Pulmonary artery endothelial cell (primary cell): Measurements from ENCODE around the gene DOK7. TPM values are rescaled to one million over a fixed set of nuclear protein-coding genes. Genes with fewer than 3 reads are reported as not detected.

Experiments used
- DNase-seq: peaks from one replicate; pipeline ENCODE4 v3.0.0-alpha.2; 2011; ENCODE audit warnings: low read depth, low spot score
- total RNA-seq: library from RNA; depleted of rRNA; stranded (reverse); fragments of >200 nt; gene quantifications from 2 replicates; pipeline ENCODE4 v1.2.3, GENCODE V29; 2014

Gene DOK7
- total RNA-seq, 1 donor from 2014 or later, result 0.20 TPM

DNA sequence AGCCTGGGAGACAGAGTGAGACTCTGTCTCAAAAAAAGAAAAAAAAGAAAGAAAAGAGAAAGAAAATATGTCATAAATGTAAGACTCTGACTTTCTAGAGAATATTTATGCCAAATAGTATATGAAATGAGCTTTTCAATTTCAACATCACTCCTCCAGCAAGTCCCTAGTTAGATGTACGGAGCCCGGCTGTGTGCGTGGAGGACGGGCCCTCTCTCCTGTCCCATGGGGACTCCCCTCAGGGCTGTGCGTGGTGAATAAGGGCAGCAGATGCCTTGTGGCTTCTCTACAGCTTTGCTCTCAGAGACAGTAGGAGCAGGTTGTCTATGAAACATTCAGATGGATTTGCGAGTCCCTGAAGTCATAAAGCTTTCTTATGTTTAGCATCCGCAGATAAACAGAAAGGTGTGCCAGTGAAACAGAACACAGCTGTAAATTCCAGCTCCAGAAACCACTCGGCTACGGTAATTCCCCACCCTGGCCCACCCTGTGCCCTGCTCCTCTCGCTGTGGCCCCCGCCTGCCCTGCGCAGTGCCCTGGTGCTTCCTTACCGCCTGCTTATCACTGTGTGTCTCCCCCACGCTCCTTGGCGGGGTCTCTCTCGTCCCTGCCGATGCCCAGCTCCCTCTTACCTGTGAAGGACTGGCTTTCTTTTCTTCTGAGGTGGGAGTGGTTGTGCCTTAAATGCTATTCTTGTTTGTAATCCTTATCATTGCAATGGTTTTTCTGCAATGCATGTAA lies 35.2 kb upstream of the DOK7 start:
- DNase-seq, result no peak

DNA sequence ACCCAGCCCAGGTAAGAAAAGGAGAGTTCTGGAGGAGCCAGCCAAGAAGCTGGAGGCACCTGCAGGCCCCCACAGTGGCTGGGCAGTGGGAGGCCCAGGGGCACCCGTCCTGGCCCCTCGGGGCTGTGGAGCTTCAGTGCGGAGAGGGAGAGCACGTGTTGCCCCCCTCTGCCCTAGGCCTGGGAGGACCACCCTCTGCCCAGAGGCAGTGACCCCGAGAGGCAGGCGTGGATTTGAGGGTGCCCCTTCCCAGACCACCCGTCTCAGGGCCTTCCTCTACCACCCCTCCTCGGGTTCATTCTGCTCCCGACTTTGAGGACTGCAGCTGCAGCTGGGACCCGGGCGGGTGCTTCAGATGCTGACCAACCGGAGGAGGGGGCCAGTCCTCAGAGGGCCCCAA lies 33.5 kb upstream of the DOK7 start:
- DNase-seq, result no peak

GRCh38 chr4:3430524-3430923 lies 32.6 kb upstream of the DOK7 start:
- no peak for DNase-seq

- no peak for DNase-seq
Observed at GRCh38 chr4:3431446-3431993, 31.6 kb upstream of the DOK7 start.

DNA sequence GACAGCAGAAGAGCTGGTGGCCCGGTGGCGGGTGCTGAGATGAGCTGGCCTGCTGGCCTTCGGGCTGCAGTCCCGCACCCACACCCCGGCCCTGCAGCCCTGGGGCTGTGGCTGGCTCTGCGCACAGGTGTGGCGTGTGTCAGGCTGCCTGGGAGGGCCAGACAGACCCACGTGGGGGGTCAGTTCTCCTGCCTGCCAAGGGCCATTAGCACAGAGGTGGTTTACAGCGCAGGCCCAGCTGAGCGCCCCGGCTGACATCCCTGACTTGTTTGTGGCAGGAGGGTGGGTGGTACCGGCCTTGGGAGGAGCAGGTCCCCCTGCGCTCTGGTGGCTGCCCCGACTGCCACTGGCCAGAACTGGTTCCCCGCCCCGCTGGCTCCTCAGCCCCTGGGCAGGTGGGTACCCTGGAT lies 30.7 kb upstream of the DOK7 start:
- no peak for DNase-seq

DNA sequence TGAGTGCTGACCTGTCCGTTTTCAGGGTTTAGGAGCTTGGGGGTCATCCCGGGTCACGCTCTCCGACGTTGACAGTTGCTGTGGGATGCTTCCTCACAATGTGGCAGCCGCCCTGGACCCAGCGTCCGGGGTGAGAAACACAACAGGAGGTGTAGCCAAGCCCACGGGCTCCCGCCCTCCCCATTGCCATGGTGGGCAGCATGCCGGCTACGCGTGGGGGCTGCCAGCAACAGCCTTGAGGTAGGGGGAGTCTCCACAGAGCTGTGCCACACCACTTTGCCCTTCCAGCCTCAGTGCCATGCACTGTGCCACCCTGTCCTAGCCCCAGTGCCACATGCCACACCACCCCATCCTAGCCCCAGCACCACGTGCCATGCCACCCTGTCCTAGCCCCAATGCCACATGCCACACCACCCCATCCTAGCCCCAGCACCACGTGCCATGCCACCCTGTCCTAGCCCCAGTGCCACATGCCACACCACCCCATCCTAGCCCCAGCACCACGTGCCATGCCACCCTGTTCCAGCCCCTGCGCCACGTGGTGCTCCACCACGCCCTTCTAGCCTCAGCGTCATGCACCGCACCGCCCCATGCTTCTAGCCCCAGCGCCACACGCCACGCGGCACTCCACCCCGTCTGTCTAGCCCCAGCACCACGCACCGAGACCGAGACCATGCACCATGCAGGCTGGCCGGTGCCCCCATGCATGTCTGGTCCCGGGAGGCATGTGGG lies 29.8 kb upstream of the DOK7 start:
- DNase-seq, result no peak

DNA sequence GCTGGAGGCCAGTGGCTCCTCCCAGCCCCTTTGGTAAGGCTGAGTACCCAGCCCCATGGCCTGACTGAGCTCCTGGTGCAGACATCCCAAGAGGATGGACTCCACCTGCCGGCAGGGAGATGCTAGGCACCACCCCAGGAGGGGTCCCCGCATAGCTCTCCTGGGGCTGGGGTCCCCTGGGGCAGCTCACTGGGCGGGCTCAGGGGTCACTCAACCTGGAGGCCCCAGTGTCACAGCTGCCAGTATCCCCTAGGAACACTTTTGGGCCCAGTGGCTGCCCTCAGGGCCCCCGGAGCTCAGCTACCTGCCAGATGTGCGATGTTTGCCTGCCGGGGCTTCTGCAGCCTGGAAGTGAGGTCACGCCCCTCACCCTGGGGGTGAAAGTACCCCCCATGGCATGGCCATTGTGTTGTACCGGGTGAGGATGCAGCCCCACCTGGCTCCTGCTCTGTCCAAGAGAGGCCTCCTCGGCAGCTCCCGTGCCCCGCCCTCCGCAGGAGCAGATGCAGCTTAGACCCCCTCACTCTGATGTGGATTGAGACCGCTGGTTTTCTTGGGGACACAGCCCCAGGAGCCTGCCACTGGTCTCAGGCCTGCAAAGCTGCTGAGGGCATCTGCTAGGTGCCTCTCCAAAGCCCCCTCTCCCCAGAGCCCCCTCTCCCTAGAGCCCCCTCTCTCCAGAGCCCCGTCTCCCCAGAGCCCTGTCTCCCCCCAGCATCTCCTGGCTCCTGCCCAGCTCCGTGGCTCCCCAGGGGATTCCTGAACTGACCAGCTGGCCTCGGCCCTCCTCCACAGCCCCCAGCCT lies 28.0 kb upstream of the DOK7 start:
- no peak for DNase-seq

GRCh38 chr4:3435686-3435956 lies 27.5 kb upstream of the DOK7 start:
- DNase-seq, result no peak

DNA sequence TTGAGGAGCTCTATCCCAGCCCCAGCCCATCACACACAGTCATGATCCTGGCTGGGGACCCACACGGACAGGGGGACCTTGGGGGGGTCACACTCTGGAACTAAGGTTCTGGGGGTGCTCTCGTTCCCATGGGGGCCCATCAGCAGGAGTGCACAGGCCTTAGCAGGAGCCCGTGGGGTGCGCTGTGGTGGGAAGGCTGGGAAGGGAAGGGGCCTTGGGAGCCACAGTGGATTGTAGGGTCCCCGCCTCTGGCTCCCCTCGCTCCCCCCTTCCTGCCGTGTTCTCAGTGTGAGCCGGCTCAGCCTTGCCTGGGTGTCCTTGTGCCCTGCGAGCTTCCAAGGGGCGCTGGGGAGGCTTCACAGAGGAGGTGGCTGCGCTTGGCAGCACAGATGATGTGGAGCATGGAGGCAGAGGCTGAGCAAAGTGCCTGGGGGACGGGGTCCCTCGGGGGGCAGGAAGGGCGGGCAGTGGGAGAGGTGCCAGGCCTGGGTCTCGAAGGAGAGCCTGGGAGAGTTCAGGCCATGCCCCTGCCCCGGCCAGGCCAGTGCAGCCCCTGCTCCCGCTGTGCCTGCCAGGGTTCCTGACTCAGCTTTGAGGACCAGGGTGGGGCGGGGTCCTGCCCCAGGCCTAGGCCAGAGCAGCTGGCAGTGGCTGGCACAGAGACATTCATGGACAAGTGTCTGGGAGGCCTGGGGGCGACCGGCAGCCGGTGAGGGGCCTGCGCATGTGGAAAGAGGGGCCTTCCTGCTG lies 26.9 kb upstream of the DOK7 start:
- DNase-seq, result no peak

- no peak for DNase-seq
Observed at GRCh38 chr4:3436798-3437581, 26.1 kb upstream of the DOK7 start.

DNA sequence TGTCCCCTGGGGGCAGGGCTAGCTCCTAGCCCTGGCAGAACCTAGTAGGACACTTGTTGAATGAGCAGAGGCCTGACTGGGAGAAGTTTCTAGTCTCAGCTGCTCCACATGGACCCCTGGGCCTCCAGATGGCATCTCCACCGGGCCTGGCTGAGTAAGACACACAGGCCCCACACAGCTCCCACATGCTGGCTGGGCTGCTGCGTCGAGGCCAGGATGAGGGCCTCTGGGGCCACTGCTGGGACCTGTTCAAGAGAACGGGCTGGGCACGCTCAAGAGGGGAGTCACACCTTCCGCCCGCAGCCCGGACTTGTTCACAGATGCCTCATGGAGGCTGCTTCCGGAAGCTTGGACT lies 25.5 kb upstream of the DOK7 start:
- DNase-seq, result no peak

- DNase-seq, result no peak
Observed at GRCh38 chr4:3437998-3438846, 24.9 kb upstream of the DOK7 start.

- no peak for DNase-seq
Observed at GRCh38 chr4:3438847-3439180, 24.3 kb upstream of the DOK7 start.

- DNase-seq, result no peak
Observed at GRCh38 chr4:3439391-3439790, 23.7 kb upstream of the DOK7 start.

- no peak for DNase-seq
Observed at GRCh38 chr4:3440011-3440410, 23.1 kb upstream of the DOK7 start.

DNA sequence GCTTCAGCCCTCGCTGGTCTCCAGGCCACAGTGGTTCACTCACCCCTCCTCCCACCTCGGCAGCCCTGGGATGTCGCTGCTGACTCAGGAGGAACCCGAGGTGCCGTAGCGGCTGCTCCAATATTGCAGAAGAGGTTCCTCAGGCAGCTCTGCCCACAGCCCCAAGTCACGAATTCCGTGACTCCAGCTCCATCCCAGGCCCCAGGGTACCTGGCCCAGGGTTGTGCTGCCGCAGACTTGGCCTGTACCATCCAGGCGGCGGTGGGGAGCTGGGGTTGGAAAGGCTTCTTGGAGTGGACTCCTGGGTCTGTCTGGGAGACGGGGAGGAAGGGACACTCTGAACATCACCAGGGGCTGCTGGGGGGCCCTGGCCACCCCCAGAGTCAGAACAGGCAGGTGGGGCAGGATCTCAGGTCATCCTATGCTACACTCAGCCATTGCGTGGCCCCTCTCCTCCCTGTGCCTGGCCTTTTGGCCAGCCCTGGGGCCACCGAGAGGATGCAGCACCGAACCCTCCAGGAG lies 22.1 kb upstream of the DOK7 start:
- no peak for DNase-seq

DNA sequence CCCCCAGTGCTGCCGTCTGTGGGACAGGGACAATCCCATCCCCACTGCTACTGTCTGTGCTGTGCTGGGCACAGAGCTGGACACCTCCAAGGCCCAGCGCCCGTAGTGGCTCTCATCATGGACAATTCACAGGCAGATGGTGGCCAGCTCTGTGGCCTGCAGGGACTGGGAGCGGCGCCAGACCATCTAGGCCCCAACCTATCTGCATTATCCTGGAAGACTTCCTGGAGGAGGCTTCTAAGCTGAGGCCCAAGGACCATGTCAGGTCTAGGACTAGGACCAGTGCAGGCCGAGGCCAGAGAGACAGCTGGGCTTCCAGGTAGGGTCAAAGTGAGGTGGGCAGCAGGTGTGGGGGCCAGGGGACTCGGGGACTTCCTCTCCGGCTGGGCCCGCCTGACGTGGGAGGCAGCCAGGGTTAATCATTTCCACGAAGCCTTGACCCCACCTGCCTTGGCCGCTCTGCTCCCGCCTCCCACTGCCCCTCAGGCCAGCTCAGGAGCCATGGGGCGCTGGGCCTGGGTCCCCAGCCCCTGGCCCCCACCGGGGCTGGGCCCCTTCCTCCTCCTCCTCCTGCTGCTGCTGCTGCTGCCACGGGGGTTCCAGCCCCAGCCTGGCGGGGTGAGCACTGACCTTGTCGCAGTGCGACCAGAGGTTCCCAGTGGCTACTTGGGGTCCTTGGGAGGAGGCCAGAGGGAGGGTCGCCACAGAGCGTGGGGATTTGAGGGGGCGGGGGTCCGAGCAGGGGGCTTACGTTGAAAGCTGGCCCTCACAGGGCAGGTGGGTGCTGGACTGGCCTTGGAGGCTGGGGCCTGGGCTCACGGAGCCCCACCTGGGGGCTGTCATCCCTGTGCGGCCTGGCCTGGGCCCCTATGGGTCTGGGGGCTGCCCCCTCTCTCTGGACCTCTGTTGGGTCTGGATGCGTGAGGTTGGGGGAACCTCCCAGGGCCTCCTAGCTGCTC lies 21.3 kb upstream of the DOK7 start, which contains the start of gene HGFAC:
Gene HGFAC, plus strand, starts transcription at position 468 of the 959 bp plus-strand sequence. Its CDS starts 34 bp downstream, at position 502.
- DNase-seq, result no peak

- DNase-seq, result no peak
Observed at GRCh38 chr4:3442460-3442958, 20.6 kb upstream of the DOK7 start.
